DOHH2 (cell line): ENCODE data around the gene RALGDS.

Source experiments
- H3F3A ChIP-seq: fragments of 200-600 bp; sonication (generic), shearing (Covaris generic); 2 replicates; pipeline ENCODE4 v1.6.0; 2016; ENCODE audit warnings: antibody characterized with exemption, mild to moderate bottlenecking; ENCODE audit not compliant: control insufficient read depth, insufficient read depth
- H3K27ac ChIP-seq: fragments of 200-600 bp; sonication (generic); 2 replicates; pipeline ENCODE4 v1.5.1; 2014; ENCODE audit warnings: low read depth, mild to moderate bottlenecking, low read length, moderate library complexity
- H3K27me3 ChIP-seq: fragments of 200-600 bp; sonication (generic); 2 replicates; pipeline ENCODE4 v1.6.1; 2014; ENCODE audit warnings: mild to moderate bottlenecking, low read length, mixed read lengths; ENCODE audit not compliant: control insufficient read depth
- H3K36me3 ChIP-seq: fragments of 200-600 bp; sonication (generic); 2 replicates; pipeline ENCODE4 v1.6.1; 2014; ENCODE audit warnings: mild to moderate bottlenecking, low read length, moderate library complexity, mixed read lengths; ENCODE audit not compliant: control insufficient read depth
- H3K4me1 ChIP-seq: fragments of 200-600 bp; sonication (generic); 2 replicates; pipeline ENCODE4 v1.6.1; 2014; ENCODE audit warnings: mild to moderate bottlenecking, low read length, mixed read lengths; ENCODE audit not compliant: control insufficient read depth
- H3K4me2 ChIP-seq: fragments of 200-600 bp; sonication (generic); 2 replicates; pipeline ENCODE4 v1.6.0; 2014; ENCODE audit warnings: mild to moderate bottlenecking, low read length, moderate library complexity
- H3K4me3 ChIP-seq: fragments of 200-600 bp; sonication (generic); 2 replicates; pipeline ENCODE4 v1.5.1; 2014; ENCODE audit warnings: mild to moderate bottlenecking, low read length, mixed read lengths
- H3K79me2 ChIP-seq: fragments of 200-600 bp; sonication (generic); 2 replicates; pipeline ENCODE4 v1.6.1; 2014; ENCODE audit warnings: mild to moderate bottlenecking, low read length, mixed read lengths; ENCODE audit not compliant: control insufficient read depth
- H3K9me2 ChIP-seq: fragments of 200-600 bp; sonication (generic); replicated peaks from 2 replicates; pipeline ENCODE4 v1.6.1; 2014; ENCODE audit warnings: mild to moderate bottlenecking, low read length, mixed read lengths; ENCODE audit not compliant: control insufficient read depth
- H3K9me3 ChIP-seq: fragments of 200-600 bp; sonication (generic); 2 replicates; pipeline ENCODE4 v1.6.1; 2014; ENCODE audit warnings: antibody characterized with exemption, low read length, mixed read lengths; ENCODE audit not compliant: control insufficient read depth, insufficient read depth
- H4K20me1 ChIP-seq: fragments of 200-600 bp; sonication (generic); 2 replicates; pipeline ENCODE4 v1.6.0; 2014; ENCODE audit warnings: low read depth, mild to moderate bottlenecking, antibody characterized with exemption, low read length, moderate library complexity; ENCODE audit not compliant: control insufficient read depth, insufficient read depth
- EZH2phosphoT487 ChIP-seq: fragments of 200-600 bp; sonication (generic); IDR thresholded peaks from 2 replicates; pipeline ENCODE4 v1.6.1; 2017; ENCODE audit warnings: borderline replicate concordance, mild to moderate bottlenecking, antibody characterized with exemption, low read length, moderate library complexity, mixed read lengths
- TF ChIP-seq, protein P1 (sequence below): fragments of 200-600 bp; sonication (generic); IDR thresholded peaks from one replicate; pipeline ENCODE4 v1.5.1; 2014; ENCODE audit warnings: antibody characterized with exemption, mild to moderate bottlenecking, low read depth, low read length; ENCODE audit not compliant: poor library complexity, severe bottlenecking

RALGDS gene

DNA sequence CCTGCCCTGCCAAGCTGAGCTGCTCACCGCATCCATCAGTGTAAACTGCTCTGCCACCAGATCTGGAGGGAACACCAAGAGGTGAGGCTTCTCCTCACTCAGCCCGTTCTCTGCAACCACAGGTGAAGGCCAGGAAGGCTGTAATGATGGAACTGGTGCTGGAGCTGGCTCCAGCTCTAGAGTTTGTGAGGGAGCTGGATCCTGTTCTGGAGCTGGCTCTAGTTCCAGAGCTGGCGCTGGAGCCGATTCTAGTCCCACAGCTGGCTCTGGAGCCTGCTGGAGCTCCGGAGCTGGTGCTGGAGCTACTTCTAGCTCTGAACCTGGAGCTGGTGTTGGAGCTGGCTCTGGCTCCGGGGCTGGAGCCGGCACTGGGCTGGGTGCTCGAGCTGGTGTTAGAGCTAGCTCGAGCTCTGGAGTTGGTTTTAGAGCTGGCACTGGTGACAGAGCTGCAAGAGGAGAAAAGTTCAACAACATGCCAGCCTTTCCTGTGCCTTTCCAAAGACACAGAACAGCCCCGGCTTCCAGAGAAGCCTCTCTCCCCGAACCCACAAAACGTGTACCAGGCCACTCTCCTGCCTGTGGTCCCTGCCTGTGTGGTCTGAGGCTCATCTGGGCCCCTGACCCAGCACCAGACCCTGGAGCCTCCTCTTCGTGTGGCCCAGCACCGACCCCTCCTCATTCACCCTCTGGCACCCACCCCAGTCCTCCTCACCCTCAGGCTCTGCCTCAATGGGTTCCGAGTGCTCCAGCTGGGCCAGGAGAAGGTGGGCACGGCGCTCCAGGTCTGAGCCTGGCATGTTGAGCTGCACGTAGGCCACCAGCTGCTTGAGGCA, 12.9 kb downstream of the RALGDS start:
- no peaks in the 10 kb centered on the region for H3F3A ChIP-seq
- H3K27me3 ChIP-seq, result no peaks in the 10 kb centered on the region
- H4K20me1 ChIP-seq, result no peaks in the 10 kb centered on the region

DNA sequence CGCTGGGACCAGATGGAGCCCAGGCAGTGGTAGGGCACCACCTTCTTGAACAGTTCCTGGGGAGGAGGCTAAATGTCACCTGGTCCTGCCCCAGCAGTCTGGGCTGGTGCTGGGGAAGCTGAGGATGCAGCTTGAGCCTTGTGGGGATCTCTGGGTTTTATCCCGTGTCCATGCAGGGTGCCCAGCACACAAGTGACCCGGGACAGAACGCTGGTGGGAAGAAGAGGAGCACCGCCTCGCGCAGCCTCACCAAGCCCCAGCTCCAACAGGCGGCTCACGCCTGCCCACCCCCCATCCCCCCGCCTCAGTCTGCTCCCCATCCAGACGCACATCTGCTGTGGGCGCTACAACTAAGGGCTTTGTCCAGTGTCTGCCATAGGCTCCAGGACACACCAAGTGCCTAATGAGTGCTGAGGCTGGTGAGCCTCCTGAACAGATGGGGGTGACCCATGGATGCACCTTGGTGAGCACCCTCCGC, 13.8 kb downstream of the RALGDS start:
- TF ChIP-seq EZH2phosphoT487, result no peak
- TF ChIP-seq, protein P1, sequence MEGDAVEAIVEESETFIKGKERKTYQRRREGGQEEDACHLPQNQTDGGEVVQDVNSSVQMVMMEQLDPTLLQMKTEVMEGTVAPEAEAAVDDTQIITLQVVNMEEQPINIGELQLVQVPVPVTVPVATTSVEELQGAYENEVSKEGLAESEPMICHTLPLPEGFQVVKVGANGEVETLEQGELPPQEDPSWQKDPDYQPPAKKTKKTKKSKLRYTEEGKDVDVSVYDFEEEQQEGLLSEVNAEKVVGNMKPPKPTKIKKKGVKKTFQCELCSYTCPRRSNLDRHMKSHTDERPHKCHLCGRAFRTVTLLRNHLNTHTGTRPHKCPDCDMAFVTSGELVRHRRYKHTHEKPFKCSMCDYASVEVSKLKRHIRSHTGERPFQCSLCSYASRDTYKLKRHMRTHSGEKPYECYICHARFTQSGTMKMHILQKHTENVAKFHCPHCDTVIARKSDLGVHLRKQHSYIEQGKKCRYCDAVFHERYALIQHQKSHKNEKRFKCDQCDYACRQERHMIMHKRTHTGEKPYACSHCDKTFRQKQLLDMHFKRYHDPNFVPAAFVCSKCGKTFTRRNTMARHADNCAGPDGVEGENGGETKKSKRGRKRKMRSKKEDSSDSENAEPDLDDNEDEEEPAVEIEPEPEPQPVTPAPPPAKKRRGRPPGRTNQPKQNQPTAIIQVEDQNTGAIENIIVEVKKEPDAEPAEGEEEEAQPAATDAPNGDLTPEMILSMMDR, result no peak
- Histone ChIP-seq H3K79me2 (no peaks in the 10 kb centered on the region), H3K27me3 (no peaks in the 10 kb centered on the region), H4K20me1 (no peaks in the 10 kb centered on the region), H3F3A (no peaks in the 10 kb centered on the region), H3K9me3 (no peaks in the 10 kb centered on the region), H3K36me3 (peaks cover 63% of the 10 kb centered on the region), H3K4me1 (no peaks in the 10 kb centered on the region), H3K4me2 (no peak overlapping the region), H3K4me3 (no peak overlapping the region), H3K9me2 (no peaks in the 10 kb centered on the region), H3K27ac (no peak overlapping the region)

More for the DNA sequence above, 12.9 kb downstream of the RALGDS start:
- Histone ChIP-seq H3K4me3 (no peak overlapping the region), H3K27ac (no peak overlapping the region), H3K4me1 (peaks cover 5% of the 10 kb centered on the region), H3K9me2 (no peaks in the 10 kb centered on the region), H3K4me2 (no peak overlapping the region), H3K79me2 (no peaks in the 10 kb centered on the region), H3K36me3 (peaks cover 54% of the 10 kb centered on the region), H3K9me3 (no peaks in the 10 kb centered on the region)
- no peak for TF ChIP-seq EZH2phosphoT487
- TF ChIP-seq, protein P1, result no peak

DNA sequence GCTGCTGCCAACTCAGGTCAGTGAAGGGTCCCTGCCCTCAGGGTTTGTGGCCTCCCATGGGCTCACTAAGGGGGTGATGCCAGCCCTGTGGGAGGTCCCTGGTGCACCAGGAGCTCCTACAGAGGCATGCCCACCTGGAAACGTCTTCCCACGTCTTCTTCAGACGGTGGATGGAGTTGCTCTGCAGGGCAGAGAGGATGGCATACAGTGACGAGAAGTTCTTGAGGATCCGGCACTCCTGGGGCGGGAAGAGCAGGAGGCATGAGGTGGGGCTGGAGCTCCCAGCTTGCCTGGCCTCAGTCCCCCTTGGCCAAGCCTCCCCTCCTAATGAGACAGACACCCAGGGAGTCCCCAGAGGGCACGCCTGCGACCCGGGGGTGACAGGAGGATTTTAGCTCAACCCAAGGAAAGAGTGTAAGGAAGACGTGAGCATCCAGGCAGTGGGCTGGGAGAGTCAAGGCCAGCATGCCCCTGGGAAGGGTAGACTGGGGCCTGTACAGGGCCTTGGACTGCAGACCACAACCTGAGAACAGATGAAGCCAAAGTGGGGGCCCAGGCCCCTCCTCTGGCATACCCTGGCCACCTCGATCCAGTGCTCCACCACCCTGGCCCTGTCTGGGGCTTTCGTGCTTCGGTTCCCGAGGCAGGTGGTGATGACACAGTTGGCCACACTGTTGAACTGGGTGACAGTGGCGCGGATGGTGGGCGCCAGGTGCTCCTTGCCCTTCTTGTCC, 14.4 kb downstream of the RALGDS start:
- Histone ChIP-seq H4K20me1 (no peaks in the 10 kb centered on the region), H3K4me1 (no peaks in the 10 kb centered on the region), H3K9me3 (no peaks in the 10 kb centered on the region), H3K79me2 (no peaks in the 10 kb centered on the region), H3K27me3 (no peaks in the 10 kb centered on the region), H3K36me3 (peaks cover 69% of the 10 kb centered on the region), H3K4me2 (no peak overlapping the region), H3K9me2 (no peaks in the 10 kb centered on the region), H3K27ac (no peak overlapping the region), H3F3A (no peaks in the 10 kb centered on the region), H3K4me3 (no peak overlapping the region)
- TF ChIP-seq EZH2phosphoT487, result no peak
- TF ChIP-seq, protein P1, result no peak
